NT2/D1 (cell line): ENCODE measurements around the gene CTNNB1.

ENCODE experiments used
- DNase-seq: peaks from one replicate; pipeline ENCODE4 v3.0.0-alpha.2; 2011; ENCODE audit warnings: low read depth, low spot score
- H3K27me3 ChIP-seq: 2 replicates; pipeline ENCODE4 v1.6.0; 2011; ENCODE audit warnings: mild to moderate bottlenecking; ENCODE audit not compliant: insufficient read length, insufficient read depth
- H3K36me3 ChIP-seq: 2 replicates; pipeline ENCODE4 v1.6.1; 2011; ENCODE audit warnings: mild to moderate bottlenecking, low read length, mixed read lengths; ENCODE audit not compliant: insufficient read depth, insufficient read length
- H3K4me1 ChIP-seq: 2 replicates; pipeline ENCODE4 v1.5.1; 2011; ENCODE audit not compliant: insufficient read depth, insufficient read length
- H3K4me3 ChIP-seq: 2 replicates; pipeline ENCODE4 v1.5.1; 2011; ENCODE audit warnings: low read depth; ENCODE audit not compliant: insufficient read length
- H3K9ac ChIP-seq: 2 replicates; pipeline ENCODE4 v1.6.0; 2011; ENCODE audit warnings: low read depth; ENCODE audit not compliant: insufficient read length
- H3K9me3 ChIP-seq: 2 replicates; pipeline ENCODE4 v1.5.1; 2011; ENCODE audit warnings: mild to moderate bottlenecking, low read length; ENCODE audit not compliant: insufficient read depth
- SUZ12 ChIP-seq: IDR thresholded peaks from 2 replicates; pipeline ENCODE4 v1.6.1; 2011; ENCODE audit not compliant: insufficient read length, insufficient read depth; ENCODE audit errors: extremely low read depth
- YY1 ChIP-seq: IDR thresholded peaks from 2 replicates; pipeline ENCODE4 v1.6.1; 2011; ENCODE audit not compliant: insufficient read length, insufficient read depth
- ZNF274 ChIP-seq: IDR thresholded peaks from 2 replicates; pipeline ENCODE4 v1.6.1; 2011; ENCODE audit warnings: mild to moderate bottlenecking, low read depth, low read length

The CTNNB1 gene

DNA sequence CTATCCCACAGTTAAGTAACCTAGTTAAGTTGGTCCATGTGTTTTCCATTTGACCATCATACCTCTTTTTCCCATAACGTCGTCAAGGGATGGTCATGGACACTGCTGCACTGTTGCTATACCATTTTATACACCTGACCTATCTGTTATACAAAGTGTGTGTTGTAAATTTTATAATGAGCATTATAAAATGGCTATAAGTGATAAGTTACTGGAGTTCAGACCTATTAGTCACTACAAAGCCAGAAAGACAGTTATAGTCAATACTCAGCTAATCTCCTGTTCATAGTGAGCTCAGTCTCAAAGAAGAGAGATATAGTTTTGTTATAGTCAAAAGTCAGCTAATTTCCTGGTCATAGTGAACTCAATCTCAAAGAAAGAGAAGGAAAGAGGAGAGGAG lies 18.9 kb upstream of the CTNNB1 start:
- no peaks in the 10 kb centered on the region for H3K36me3 ChIP-seq
- H3K27me3 ChIP-seq = no peaks in the 10 kb centered on the region
- H3K4me3 ChIP-seq = no peak overlapping the region
- no peaks in the 10 kb centered on the region for H3K9me3 ChIP-seq
- no peaks in the 10 kb centered on the region for H3K4me1 ChIP-seq
- DNase-seq = no peak
- no peak overlapping the region for H3K9ac ChIP-seq
- TF ChIP-seq YY1 = no peak
- TF ChIP-seq ZNF274 = no peak
- TF ChIP-seq SUZ12 = no peak

- H3K36me3 ChIP-seq = no peaks in the 10 kb centered on the region
- no peaks in the 10 kb centered on the region for H3K4me1 ChIP-seq
- no peak overlapping the region for H3K4me3 ChIP-seq
- no peaks in the 10 kb centered on the region for H3K27me3 ChIP-seq
- DNase-seq = no peak
- TF ChIP-seq ZNF274 (no peak), YY1 (no peak), SUZ12 (no peak)
- H3K9me3 ChIP-seq = no peaks in the 10 kb centered on the region
- H3K9ac ChIP-seq = no peak overlapping the region
Observed at GRCh38 chr3:41182504-41183059, 16.7 kb upstream of the CTNNB1 start.

- no peaks in the 10 kb centered on the region for H3K9me3 ChIP-seq
- H3K4me3 ChIP-seq = no peak overlapping the region
- H3K9ac ChIP-seq = no peak overlapping the region
- no peaks in the 10 kb centered on the region for H3K27me3 ChIP-seq
- no peaks in the 10 kb centered on the region for H3K4me1 ChIP-seq
- no peaks in the 10 kb centered on the region for H3K36me3 ChIP-seq
- no peak for TF ChIP-seq ZNF274
- DNase-seq = no peak
Observed at GRCh38 chr3:41184394-41184793, 14.9 kb upstream of the CTNNB1 start.

GRCh38 chr3:41186297-41186696 lies 13.0 kb upstream of the CTNNB1 start:
- Histone ChIP-seq H3K36me3 (no peaks in the 10 kb centered on the region), H3K9ac (no peak overlapping the region), H3K4me3 (no peak overlapping the region), H3K4me1 (no peaks in the 10 kb centered on the region), H3K27me3 (no peaks in the 10 kb centered on the region), H3K9me3 (no peaks in the 10 kb centered on the region)
- TF ChIP-seq SUZ12 (no peak), YY1 (no peak), ZNF274 (no peak)
- no peak for DNase-seq

GRCh38 chr3:41188306-41188705 lies 11.0 kb upstream of the CTNNB1 start:
- H3K9me3 ChIP-seq = no peaks in the 10 kb centered on the region
- H3K9ac ChIP-seq = no peak overlapping the region
- TF ChIP-seq SUZ12 = no peak
- no peak for TF ChIP-seq YY1
- TF ChIP-seq ZNF274 = no peak
- no peak for DNase-seq
- H3K27me3 ChIP-seq = no peaks in the 10 kb centered on the region
- H3K36me3 ChIP-seq = no peaks in the 10 kb centered on the region
- no peak overlapping the region for H3K4me3 ChIP-seq
- H3K4me1 ChIP-seq = no peaks in the 10 kb centered on the region

DNA sequence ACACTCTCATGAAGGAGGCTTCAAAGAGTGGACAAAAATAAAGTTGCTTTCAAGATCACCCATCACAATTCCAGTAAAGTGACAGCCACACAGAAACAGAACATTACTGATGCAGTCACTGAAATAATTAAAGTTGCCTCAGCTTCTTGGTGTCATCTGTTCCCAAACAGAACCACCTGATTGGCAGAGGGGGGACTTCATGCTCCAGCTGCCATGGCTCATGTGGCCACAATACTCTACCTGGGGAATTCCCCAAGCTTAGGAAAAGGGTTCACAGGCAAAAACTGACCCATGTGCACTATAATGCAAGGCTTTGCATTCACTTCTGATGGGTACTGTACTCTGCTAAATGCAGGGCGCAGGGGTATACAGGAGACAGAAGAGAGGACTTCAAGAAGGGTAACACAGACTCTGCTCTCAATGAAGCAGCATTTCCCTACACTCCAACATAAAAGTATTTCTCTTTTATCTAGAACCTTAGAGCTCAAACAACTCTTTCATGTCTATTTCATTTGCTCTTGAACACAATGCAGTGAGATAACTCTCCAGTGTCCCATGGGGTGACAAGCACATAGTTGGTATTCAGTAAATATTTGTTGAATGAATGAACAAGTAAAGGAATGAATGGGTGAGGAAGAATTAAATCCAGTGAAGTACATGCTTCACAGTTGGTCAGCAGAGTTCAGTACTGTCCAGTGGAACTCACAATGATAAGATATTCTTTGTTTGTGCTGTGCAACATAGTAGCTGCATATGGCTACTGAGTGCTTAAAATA lies 8.6 kb upstream of the CTNNB1 start:
- H3K36me3 ChIP-seq = no peaks in the 10 kb centered on the region
- H3K4me3 ChIP-seq = no peak overlapping the region
- H3K27me3 ChIP-seq = no peaks in the 10 kb centered on the region
- no peak overlapping the region for H3K9ac ChIP-seq
- no peaks in the 10 kb centered on the region for H3K4me1 ChIP-seq
- no peaks in the 10 kb centered on the region for H3K9me3 ChIP-seq
- DNase-seq = no peak
- TF ChIP-seq SUZ12 (no peak), YY1 (no peak), ZNF274 (no peak)

DNA sequence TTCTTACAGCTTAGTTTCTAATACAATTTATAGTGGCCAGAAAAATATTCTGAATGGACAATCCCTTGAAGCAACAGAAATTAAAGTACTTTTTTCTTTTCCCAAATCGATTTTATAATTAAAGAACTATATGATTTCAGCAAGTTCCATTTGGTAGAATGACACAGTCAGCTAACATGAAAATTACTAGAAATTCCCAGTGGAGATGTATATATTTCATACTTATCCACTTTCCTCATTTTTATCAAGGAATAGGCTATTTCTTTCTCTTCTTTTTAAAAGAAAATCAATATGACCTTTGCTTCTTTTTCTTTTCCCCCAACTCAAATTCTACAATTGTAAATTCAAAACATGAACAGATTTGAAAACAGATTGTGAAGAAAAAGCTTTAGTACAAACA lies 6.4 kb upstream of the CTNNB1 start:
- Histone ChIP-seq H3K4me3 (no peak overlapping the region), H3K9me3 (no peaks in the 10 kb centered on the region), H3K27me3 (no peaks in the 10 kb centered on the region), H3K4me1 (no peaks in the 10 kb centered on the region), H3K36me3 (no peaks in the 10 kb centered on the region), H3K9ac (no peak overlapping the region)
- TF ChIP-seq SUZ12 = no peak
- TF ChIP-seq ZNF274 = no peak
- TF ChIP-seq YY1 = no peak
- no peak for DNase-seq
